Neural cell (in vitro differentiated cells): ENCODE data around the gene PC. TPM values are rescaled to one million over a fixed set of nuclear protein-coding genes. Genes with fewer than 3 reads are reported as not detected.

ENCODE experiments used
- H2AFZ ChIP-seq: fragments of 200-600, 300-800 bp; sonication (generic), shearing (Covaris generic); 2 replicates; pipeline ENCODE4 v1.6.0; 2014; ENCODE audit warnings: low read depth, mild to moderate bottlenecking, antibody characterized with exemption, low read length, moderate library complexity
- H3F3A ChIP-seq: fragments of 200-600 bp; shearing (Covaris generic); 2 replicates; pipeline ENCODE4 v1.6.1; 2016; ENCODE audit warnings: mild to moderate bottlenecking, moderate library complexity, mixed read lengths, antibody characterized with exemption, low read length; ENCODE audit not compliant: insufficient read depth, poor library complexity, severe bottlenecking
- H3K27ac ChIP-seq: fragments of 200-600, 300-800 bp; sonication (generic), shearing (Covaris generic); 2 replicates; pipeline ENCODE4 v1.5.1; 2014; ENCODE audit warnings: mild to moderate bottlenecking, low read length, moderate library complexity
- H3K27me3 ChIP-seq: fragments of 300-800, 200-600 bp; sonication (generic), shearing (Covaris generic); 2 replicates; pipeline ENCODE4 v1.6.0; 2014; ENCODE audit warnings: mild to moderate bottlenecking, low read depth, low read length, moderate library complexity; ENCODE audit not compliant: insufficient read depth
- H3K36me3 ChIP-seq: fragments of 300-800, 200-600 bp; sonication (generic), shearing (Covaris generic); 2 replicates; pipeline ENCODE4 v1.5.1; 2014; ENCODE audit warnings: mild to moderate bottlenecking, antibody characterized with exemption, low read length, moderate library complexity; ENCODE audit not compliant: insufficient read depth
- H3K4me2 ChIP-seq: fragments of 300-800, 200-600 bp; sonication (generic), shearing (Covaris generic); 2 replicates; pipeline ENCODE4 v1.6.0; 2014; ENCODE audit warnings: mild to moderate bottlenecking, low read length
- H3K4me3 ChIP-seq: fragments of 300-800, 200-600 bp; sonication (generic), shearing (Covaris generic); 2 replicates; pipeline ENCODE4 v1.5.1; 2014; ENCODE audit warnings: mild to moderate bottlenecking, low read length, moderate library complexity
- H3K79me2 ChIP-seq: fragments of 200-600 bp; shearing (Covaris generic); replicated peaks from 2 replicates; pipeline ENCODE4 v1.6.0; 2014; ENCODE audit warnings: mild to moderate bottlenecking, low read length, moderate library complexity; ENCODE audit not compliant: insufficient read depth
- H3K9ac ChIP-seq: fragments of 300-800, 200-600 bp; sonication (generic), shearing (Covaris generic); 2 replicates; pipeline ENCODE4 v1.6.1; 2016; ENCODE audit warnings: mild to moderate bottlenecking, low read length, mixed read lengths
- H3K9me2 ChIP-seq: fragments of 200-600 bp; shearing (Covaris generic); 2 replicates; pipeline ENCODE4 v1.6.1; 2016; ENCODE audit warnings: mild to moderate bottlenecking, low read length, mixed read lengths; ENCODE audit not compliant: insufficient read depth
- H3K9me3 ChIP-seq: fragments of 200-600, 300-800 bp; sonication (generic), shearing (Covaris generic); 2 replicates; pipeline ENCODE4 v1.6.1; 2016; ENCODE audit warnings: mild to moderate bottlenecking, mixed run types, low read length, moderate library complexity, mixed read lengths
- H4K20me1 ChIP-seq: fragments of 200-600 bp; shearing (Covaris generic); 2 replicates; pipeline ENCODE4 v1.6.1; 2016; ENCODE audit warnings: mild to moderate bottlenecking, mixed run types; ENCODE audit not compliant: insufficient read depth
- EP300 ChIP-seq: fragments of 450-650 bp; conservative IDR thresholded peaks from 2 replicates; pipeline ENCODE4 v1.6.1; 2014; ENCODE audit warnings: antibody characterized with exemption, mild to moderate bottlenecking, moderate library complexity; ENCODE audit not compliant: poor library complexity, severe bottlenecking
- EZH2 ChIP-seq: fragments of 200-600, 300-800 bp; shearing (Covaris generic), sonication (generic); IDR thresholded peaks from 2 replicates; pipeline ENCODE4 v1.6.1; 2014; ENCODE audit warnings: antibody characterized with exemption, low read length, borderline replicate concordance, mild to moderate bottlenecking; ENCODE audit not compliant: insufficient read depth, poor library complexity, severe bottlenecking
- MXI1 ChIP-seq: fragments of 450-650 bp; conservative IDR thresholded peaks from 2 replicates; pipeline ENCODE4 v1.6.1; 2014; ENCODE audit warnings: antibody characterized with exemption, mild to moderate bottlenecking; ENCODE audit not compliant: poor library complexity, severe bottlenecking
- POLR2AphosphoS5 ChIP-seq: IDR thresholded peaks from 2 replicates; pipeline ENCODE4 v1.6.1; 2012
- RAD21 ChIP-seq: fragments of 450-650 bp; conservative IDR thresholded peaks from 2 replicates; pipeline ENCODE4 v1.6.1; 2014; ENCODE audit warnings: antibody characterized with exemption, mild to moderate bottlenecking, moderate library complexity
- REST ChIP-seq: IDR thresholded peaks from 2 replicates; pipeline ENCODE4 v1.6.1; 2012; ENCODE audit warnings: borderline replicate concordance
- SMC3 ChIP-seq: fragments of 450-650 bp; conservative IDR thresholded peaks from 2 replicates; pipeline ENCODE4 v1.6.1; 2014; ENCODE audit warnings: antibody characterized with exemption, mild to moderate bottlenecking, moderate library complexity; ENCODE audit not compliant: poor library complexity
- TAF1 ChIP-seq: IDR thresholded peaks from 2 replicates; pipeline ENCODE4 v1.6.1; 2012; ENCODE audit warnings: low read depth
- polyA plus RNA-seq: library from polyadenylated mRNA; depleted of rRNA; stranded (reverse); fragments of >200 nt; gene quantifications from 2 replicates; pipeline ENCODE4 v1.2.3, GENCODE V29; 2014
- TF ChIP-seq, protein P1 (sequence below): fragments of 450-650 bp; IDR thresholded peaks from 2 replicates; pipeline ENCODE4 v1.5.1; 2014; ENCODE audit warnings: antibody characterized with exemption, mild to moderate bottlenecking, moderate library complexity; ENCODE audit not compliant: poor library complexity, severe bottlenecking

PC gene
- polyA plus RNA-seq, 1 donor from 2014 or later = 8.9 TPM

DNA sequence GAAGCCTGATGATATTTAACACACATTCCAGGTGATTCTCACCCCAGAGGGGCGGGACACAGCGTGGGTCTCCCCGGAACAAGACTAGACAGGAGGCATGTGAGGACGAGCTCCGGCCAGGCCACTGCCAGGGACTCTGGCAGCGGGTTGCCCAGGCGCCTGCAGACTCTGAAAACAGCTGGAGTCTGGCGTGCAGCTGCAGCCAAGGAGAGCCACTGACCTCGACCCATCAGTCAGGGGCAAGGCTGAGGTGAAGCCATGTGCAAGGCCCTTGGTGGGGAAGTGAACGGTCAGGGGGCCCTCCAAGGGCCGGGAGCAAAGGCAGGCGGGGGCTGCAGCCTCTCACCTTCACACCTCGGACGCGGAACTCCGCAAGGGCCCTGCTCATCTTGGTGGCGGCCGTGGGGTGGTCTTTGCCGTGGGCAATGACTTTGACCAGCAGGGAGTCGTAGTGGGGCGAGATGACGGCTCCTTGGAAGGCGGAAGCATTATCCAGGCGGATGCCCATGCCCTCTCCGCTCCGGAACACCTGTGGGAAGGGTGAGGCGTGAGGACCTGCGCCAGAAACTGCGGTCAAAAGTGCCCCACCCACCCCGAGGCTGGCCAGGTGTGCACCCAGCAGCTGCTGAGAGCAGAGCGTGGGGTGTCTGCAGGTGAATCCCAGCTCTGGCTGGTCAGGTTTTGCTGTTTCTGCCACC, 94.6 kb downstream of the PC start:
- Histone ChIP-seq H3K36me3 (no peaks in the 10 kb centered on the region), H3K27ac (no peak overlapping the region), H3K4me2 (no peak overlapping the region)

GRCh38 chr11:66862559-66863037, 95.6 kb downstream of the PC start:
- H3K9me3 ChIP-seq = no peaks in the 10 kb centered on the region
- no peaks in the 10 kb centered on the region for H4K20me1 ChIP-seq
- H3K4me3 ChIP-seq = no peak overlapping the region
- no peaks in the 10 kb centered on the region for H3K36me3 ChIP-seq
- no peak overlapping the region for H3K4me2 ChIP-seq
- H3K79me2 ChIP-seq = no peaks in the 10 kb centered on the region
- H3K9me2 ChIP-seq = no peaks in the 10 kb centered on the region
- H3K9ac ChIP-seq = no peak overlapping the region
- no peaks in the 10 kb centered on the region for H3K27me3 ChIP-seq
- H2AFZ ChIP-seq = no peak overlapping the region
- no peaks in the 10 kb centered on the region for H3F3A ChIP-seq
- no peak overlapping the region for H3K27ac ChIP-seq
- no peak for TF ChIP-seq POLR2AphosphoS5
- TF ChIP-seq MXI1 = no peak
- no peak for TF ChIP-seq TAF1
- no peak for TF ChIP-seq SMC3
- no peak for TF ChIP-seq EP300
- TF ChIP-seq REST = no peak
- TF ChIP-seq, protein P1, sequence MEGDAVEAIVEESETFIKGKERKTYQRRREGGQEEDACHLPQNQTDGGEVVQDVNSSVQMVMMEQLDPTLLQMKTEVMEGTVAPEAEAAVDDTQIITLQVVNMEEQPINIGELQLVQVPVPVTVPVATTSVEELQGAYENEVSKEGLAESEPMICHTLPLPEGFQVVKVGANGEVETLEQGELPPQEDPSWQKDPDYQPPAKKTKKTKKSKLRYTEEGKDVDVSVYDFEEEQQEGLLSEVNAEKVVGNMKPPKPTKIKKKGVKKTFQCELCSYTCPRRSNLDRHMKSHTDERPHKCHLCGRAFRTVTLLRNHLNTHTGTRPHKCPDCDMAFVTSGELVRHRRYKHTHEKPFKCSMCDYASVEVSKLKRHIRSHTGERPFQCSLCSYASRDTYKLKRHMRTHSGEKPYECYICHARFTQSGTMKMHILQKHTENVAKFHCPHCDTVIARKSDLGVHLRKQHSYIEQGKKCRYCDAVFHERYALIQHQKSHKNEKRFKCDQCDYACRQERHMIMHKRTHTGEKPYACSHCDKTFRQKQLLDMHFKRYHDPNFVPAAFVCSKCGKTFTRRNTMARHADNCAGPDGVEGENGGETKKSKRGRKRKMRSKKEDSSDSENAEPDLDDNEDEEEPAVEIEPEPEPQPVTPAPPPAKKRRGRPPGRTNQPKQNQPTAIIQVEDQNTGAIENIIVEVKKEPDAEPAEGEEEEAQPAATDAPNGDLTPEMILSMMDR = no peak

More for the DNA sequence above, 94.6 kb downstream of the PC start:
- H3K4me3 ChIP-seq = no peak overlapping the region
- TF ChIP-seq SMC3 = no peak
- TF ChIP-seq POLR2AphosphoS5 = no peak
- TF ChIP-seq MXI1 = no peak
- TF ChIP-seq, protein P1 = no peak
- TF ChIP-seq TAF1 = no peak
- TF ChIP-seq EZH2 = no peak
- no peak for TF ChIP-seq REST
- no peak for TF ChIP-seq RAD21
- TF ChIP-seq EP300 = no peak
- no peak overlapping the region for H3K9ac ChIP-seq
- H3K9me2 ChIP-seq = no peaks in the 10 kb centered on the region
- no peaks in the 10 kb centered on the region for H3K27me3 ChIP-seq
- H4K20me1 ChIP-seq = no peaks in the 10 kb centered on the region
- no peak overlapping the region for H2AFZ ChIP-seq
- H3K9me3 ChIP-seq = no peaks in the 10 kb centered on the region
- no peaks in the 10 kb centered on the region for H3F3A ChIP-seq
- no peaks in the 10 kb centered on the region for H3K79me2 ChIP-seq
